Ishikawa (cell line): ENCODE measurements around the gene CES4A.

ENCODE experiments used
- CEBPB ChIP-seq: IDR thresholded peaks from 2 replicates; pipeline ENCODE4 v1.6.1; 2012
- EP300 ChIP-seq: IDR thresholded peaks from 2 replicates; pipeline ENCODE4 v1.6.1; 2012; ENCODE audit warnings: borderline replicate concordance
- FOXM1 ChIP-seq: IDR thresholded peaks from 2 replicates; pipeline ENCODE4 v1.6.1; 2012; ENCODE audit warnings: low read depth, borderline replicate concordance
- MAX ChIP-seq: IDR thresholded peaks from 2 replicates; pipeline ENCODE4 v1.6.1; 2012
- RAD21 ChIP-seq: IDR thresholded peaks from 2 replicates; pipeline ENCODE4 v1.6.1; 2012; ENCODE audit warnings: low read depth
- REST ChIP-seq: IDR thresholded peaks from 2 replicates; pipeline ENCODE4 v1.6.1; 2012; ENCODE audit warnings: low read depth, mild to moderate bottlenecking
- TAF1 ChIP-seq: IDR thresholded peaks from 2 replicates; pipeline ENCODE4 v1.6.1; 2012; ENCODE audit warnings: low read depth, mild to moderate bottlenecking
- TCF12 ChIP-seq: IDR thresholded peaks from 2 replicates; pipeline ENCODE4 v1.6.1; 2012; ENCODE audit warnings: low read depth
- TEAD4 ChIP-seq: IDR thresholded peaks from 2 replicates; pipeline ENCODE4 v1.6.1; 2012
- USF1 ChIP-seq: IDR thresholded peaks from 2 replicates; pipeline ENCODE4 v1.6.1; 2012
- YY1 ChIP-seq: IDR thresholded peaks from 2 replicates; pipeline ENCODE4 v1.6.1; 2012; ENCODE audit warnings: low read depth
- ZBTB7A ChIP-seq: IDR thresholded peaks from 2 replicates; pipeline ENCODE4 v1.6.1; 2012; ENCODE audit warnings: low read depth

- TF ChIP-seq MAX (no peak), EP300 (no peak), RAD21 (no peak), REST (no peak), CEBPB (no peak), YY1 (no peak), TCF12 (no peak), TAF1 (no peak), ZBTB7A (no peak), FOXM1 (no peak), USF1 (no peak), TEAD4 (no peak)
Observed at GRCh38 chr16:66975302-66975893, 13.0 kb upstream of the CES4A start.
